ENCODE data around the gene DGCR6L.
"Not testable (repeated sequence)": the region's sequence is repeated elsewhere in the genome, so short reads cannot be mapped to it uniquely, and the experiment has no call there.

DNA sequence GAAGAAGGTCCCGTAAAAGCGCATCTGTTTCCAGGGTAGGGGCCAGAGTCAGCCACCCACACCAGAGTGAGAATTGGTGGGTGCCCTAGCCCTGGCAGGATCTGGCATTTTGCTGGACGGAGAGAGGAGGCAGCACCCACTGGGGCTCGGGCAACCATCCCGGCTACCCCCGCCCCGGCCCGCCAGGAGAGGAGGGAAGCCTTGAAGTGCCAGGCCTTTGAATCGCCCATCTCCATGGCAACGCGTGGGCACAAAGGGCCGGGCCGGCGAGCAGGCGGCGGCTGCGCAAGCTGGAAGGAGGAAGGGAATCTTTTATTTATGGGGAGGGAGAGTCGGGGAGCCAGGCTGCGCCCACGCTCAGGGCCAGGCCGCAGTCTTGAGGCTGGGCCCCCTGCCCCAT, 39.7 kb downstream of the DGCR6L start:
- not testable (repeated sequence) for TF ChIP-seq SP1 (IDR thresholded peaks at IDR 0.05); PKNOX1 (IDR thresholded peaks at IDR 0.05); ARNT (IDR thresholded peaks at IDR 0.05); LEF1 (IDR thresholded peaks at IDR 0.05; ENCODE audit: borderline replicate concordance)
